ENCODE results near the gene TMEM144. TPM values are rescaled to one million over a fixed set of nuclear protein-coding genes. Genes with fewer than 3 reads are reported as not detected.
A peak's percentile ranks its signal among the peaks of the same experiment; 100 is the strongest.

Gene TMEM144
- total RNA-seq, 1 experiment from 2014 or later: 3.4 TPM

DNA sequence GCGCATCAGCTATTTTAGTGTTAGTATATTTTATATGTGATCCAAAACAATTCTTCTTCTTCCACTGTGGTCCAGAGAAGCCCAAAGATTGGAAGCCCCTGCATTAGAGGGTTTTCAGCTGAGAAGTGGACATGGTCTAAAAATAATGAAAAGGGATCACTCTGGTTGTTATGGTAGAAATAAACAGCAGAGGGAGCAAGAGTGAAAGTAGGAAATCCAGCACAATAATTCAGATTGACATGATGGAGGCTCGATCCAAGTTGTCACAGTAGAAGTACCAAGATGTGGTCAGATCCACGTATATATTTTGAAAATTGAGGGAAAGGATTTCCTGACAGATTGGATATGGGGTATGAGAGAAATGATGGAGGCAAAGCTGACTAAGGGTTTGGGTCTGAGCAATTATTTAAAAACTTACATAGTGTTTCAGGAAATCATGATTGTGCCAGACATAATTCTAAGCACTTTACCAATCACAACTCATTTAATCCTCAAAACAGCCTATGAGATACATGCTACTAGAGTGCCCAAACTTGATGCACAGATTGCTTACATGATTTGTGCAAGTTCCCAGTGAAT, 17.0 kb upstream of the TMEM144 start:
- no peaks in the 10 kb centered on the region for H3K4me1 ChIP-seq (ENCODE audit: insufficient read depth, low read length)
- no peak overlapping the region for H2BK20ac ChIP-seq (ENCODE audit: low read depth, low read length, poor library complexity, severe bottlenecking)
- no peak overlapping the region for H4K8ac ChIP-seq (replicated peaks; ENCODE audit: insufficient read length, low read depth, low read length)
- no peak overlapping the region for H3K27ac ChIP-seq (ENCODE audit: insufficient read length, low read depth, low read length)
- no peak overlapping the region for H3K23ac ChIP-seq (ENCODE audit: insufficient read length, low read depth, low read length)
- no peak overlapping the region for H3K18ac ChIP-seq (ENCODE audit: insufficient read length, low read depth, low read length)
- Mint-ChIP-seq H3K27me3 (ENCODE audit: low read depth) (no peaks in the 10 kb centered on the region), H3K9me3 (no peaks in the 10 kb centered on the region), H3K4me3 (no peak overlapping the region; a peak in 1 of 5 replicates), H3K27ac (no peak overlapping the region), H3K36me3 (ENCODE audit: insufficient read depth in 1 of 3, low read depth in 3 of 3) (no peaks in the 10 kb centered on the region), H3K4me1 (no peaks in the 10 kb centered on the region)
- no peak overlapping the region for H4K5ac ChIP-seq (ENCODE audit: insufficient read length, low read depth, low read length)
- H4K20me1 ChIP-seq (ENCODE audit: control insufficient read depth, insufficient read depth, insufficient read length): no peaks in the 10 kb centered on the region
- no peaks in the 10 kb centered on the region for H3K27me3 ChIP-seq (ENCODE audit: insufficient read depth, low read length)
- no peak overlapping the region for H3K4ac ChIP-seq (ENCODE audit: low read depth, low read length)
- H3K9ac ChIP-seq (ENCODE audit: extremely low read depth, insufficient read length, low read length): no peak overlapping the region
- H3K56ac ChIP-seq (ENCODE audit: insufficient read length, low read depth, low read length): no peak overlapping the region
- H2BK15ac ChIP-seq (ENCODE audit: low read depth, low read length): no peak overlapping the region
- no CpG with 5 or more reads among the region's 3 CpGs for WGBS (ENCODE audit: extremely low coverage, insufficient read length, low lambda C conversion rate)
- H2BK5ac ChIP-seq (ENCODE audit: insufficient read length, low read length): no peak overlapping the region
- no peak overlapping the region for H3T11ph ChIP-seq (ENCODE audit: low read length)
- H2AK5ac ChIP-seq (ENCODE audit: insufficient read length, low read length): no peak overlapping the region
- TF ChIP-seq CTCF (conservative IDR thresholded peaks at IDR 0.05): peak; percentile 63
- H3K79me1 ChIP-seq (ENCODE audit: insufficient read depth, low read depth, low read length, poor library complexity, severe bottlenecking): no peaks in the 10 kb centered on the region
- no peaks in the 10 kb centered on the region for H3K23me2 ChIP-seq (ENCODE audit: insufficient read length, low read depth, low read length, poor library complexity, severe bottlenecking)
- no peaks in the 10 kb centered on the region for H3K79me2 ChIP-seq (ENCODE audit: insufficient read depth, low read length)
- H2AFZ ChIP-seq (ENCODE audit: low read length): no peak overlapping the region
- H2BK120ac ChIP-seq (ENCODE audit: low read depth, low read length, poor library complexity, severe bottlenecking): no peak overlapping the region
- H3K4me2 ChIP-seq (ENCODE audit: insufficient read depth, insufficient read length, low read length): no peak overlapping the region
- no peak overlapping the region for H3K14ac ChIP-seq (ENCODE audit: insufficient read depth, low read length)
- no peak overlapping the region for H4K91ac ChIP-seq (ENCODE audit: insufficient read length, low read depth, low read length)
- H3K9me3 ChIP-seq (ENCODE audit: control insufficient read depth, low read depth, low read length): no peaks in the 10 kb centered on the region
- no peak overlapping the region for H2BK12ac ChIP-seq (ENCODE audit: insufficient read length, low read depth, low read length)
- no peak for DNase-seq

All from H9 (cell line).